ENCODE data around the gene ADAMTS4. TPM values are rescaled to one million over a fixed set of nuclear protein-coding genes. Genes with fewer than 3 reads are reported as not detected.

ADAMTS4 gene
- total and polyA plus RNA-seq, 5 experiments from 2014 or later = 0.07 to 7.0 (median 0.34) TPM

Small RNA genes lying within 50 kb of the gene (microRNA-seq; reads per million reads assigned to microRNA genes)
- gene MIR5187 (ENCODE audit: borderline microRNAs expressed) = not detected

Other genes starting within 250 kb of the ADAMTS4 start
- not detected for gene ITLN2, start 244.2 kb downstream of the ADAMTS4 start, total RNA-seq
- not detected for gene ITLN2, start 244.2 kb downstream of the ADAMTS4 start, polyA plus RNA-seq
- gene F11R, start 177.9 kb downstream of the ADAMTS4 start, total RNA-seq = 10 to 100 TPM; 16.3 to 16.4 TPM
- 1 to 10 TPM; 6.7 to 9.0 (median 8.1) TPM for gene F11R, start 177.9 kb downstream of the ADAMTS4 start, polyA plus RNA-seq
- gene TSTD1, start 160.1 kb downstream of the ADAMTS4 start, total RNA-seq = 100 to 1,000 TPM; 100 to 108 TPM
- 100 to 1,000 TPM; 342 to 508 (median 412) TPM for gene TSTD1, start 160.1 kb downstream of the ADAMTS4 start, polyA plus RNA-seq
- 100 to 1,000 TPM; 107 to 118 TPM for gene USF1, start 153.1 kb downstream of the ADAMTS4 start, total RNA-seq
- gene USF1, start 153.1 kb downstream of the ADAMTS4 start, polyA plus RNA-seq = 10 to 100 TPM in 1 of 3 donors, 1 to 10 TPM in 2; 4.3 to 11.1 (median 7.4) TPM
- 100 to 1,000 TPM; 220 to 233 TPM for gene ARHGAP30, start 129.2 kb downstream of the ADAMTS4 start, total RNA-seq
- 100 to 1,000 TPM; 110 to 207 (median 136) TPM for gene ARHGAP30, start 129.2 kb downstream of the ADAMTS4 start, polyA plus RNA-seq
- gene NECTIN4, start 109.5 kb downstream of the ADAMTS4 start, total RNA-seq = not detected
- not detected for gene NECTIN4, start 109.5 kb downstream of the ADAMTS4 start, polyA plus RNA-seq
- under 1 TPM; 0.60 to 0.96 TPM for gene KLHDC9, start 100.7 kb downstream of the ADAMTS4 start, total RNA-seq
- 1 to 10 TPM in 1 of 3 donors, under 1 TPM in 2; 0.30 to 1.5 (median 0.62) TPM for gene KLHDC9, start 100.7 kb downstream of the ADAMTS4 start, polyA plus RNA-seq
- 10 to 100 TPM; 37.9 to 41.4 TPM for gene PFDN2, start 81.0 kb downstream of the ADAMTS4 start, total RNA-seq
- 10 to 100 TPM; 74.6 to 91.3 (median 86.0) TPM for gene PFDN2, start 81.0 kb downstream of the ADAMTS4 start, polyA plus RNA-seq
- 10 to 100 TPM; 43.5 to 46.4 TPM for gene NIT1, start 80.9 kb downstream of the ADAMTS4 start, total RNA-seq
- gene NIT1, start 80.9 kb downstream of the ADAMTS4 start, polyA plus RNA-seq = 10 to 100 TPM; 16.8 to 25.0 (median 18.3) TPM
- 10 to 100 TPM; 35.3 to 38.6 TPM for gene DEDD, start 66.4 kb downstream of the ADAMTS4 start, total RNA-seq
- 10 to 100 TPM; 29.0 to 35.4 (median 29.3) TPM for gene DEDD, start 66.4 kb downstream of the ADAMTS4 start, polyA plus RNA-seq
- 100 to 1,000 TPM; 116 to 118 TPM for gene UFC1, start 45.1 kb downstream of the ADAMTS4 start, total RNA-seq
- 100 to 1,000 TPM; 148 to 158 (median 155) TPM for gene UFC1, start 45.1 kb downstream of the ADAMTS4 start, polyA plus RNA-seq
- gene USP21, start 39.6 kb downstream of the ADAMTS4 start, total RNA-seq = 10 to 100 TPM; 59.2 to 63.8 TPM
- gene USP21, start 39.6 kb downstream of the ADAMTS4 start, polyA plus RNA-seq = 10 to 100 TPM; 13.8 to 31.4 (median 14.6) TPM
- 10 to 100 TPM; 76.2 to 82.1 TPM for gene PPOX, start 32.6 kb downstream of the ADAMTS4 start, total RNA-seq
- 10 to 100 TPM; 12.0 to 17.8 (median 15.7) TPM for gene PPOX, start 32.6 kb downstream of the ADAMTS4 start, polyA plus RNA-seq
- 10 to 100 TPM; 81.0 to 97.4 TPM for gene B4GALT3, start 21.5 kb downstream of the ADAMTS4 start, total RNA-seq
- 10 to 100 TPM; 35.4 to 49.9 (median 37.6) TPM for gene B4GALT3, start 21.5 kb downstream of the ADAMTS4 start, polyA plus RNA-seq
- gene NDUFS2, start 3.3 kb upstream of the ADAMTS4 start, total RNA-seq = 100 to 1,000 TPM; 126 to 127 TPM
- 100 to 1,000 TPM in 1 of 3 donors, 10 to 100 TPM in 2; 78.6 to 106 (median 95.4) TPM for gene NDUFS2, start 3.3 kb upstream of the ADAMTS4 start, polyA plus RNA-seq
- 10 to 100 TPM; 27.7 to 31.8 TPM for gene FCER1G, start 16.2 kb upstream of the ADAMTS4 start, total RNA-seq
- gene FCER1G, start 16.2 kb upstream of the ADAMTS4 start, polyA plus RNA-seq = 100 to 1,000 TPM in 1 of 3 donors, 10 to 100 TPM in 2; 67.1 to 107 (median 84.4) TPM
- gene APOA2, start 24.6 kb upstream of the ADAMTS4 start, total RNA-seq = not detected
- not detected for gene APOA2, start 24.6 kb upstream of the ADAMTS4 start, polyA plus RNA-seq
- gene TOMM40L, start 27.0 kb upstream of the ADAMTS4 start, total RNA-seq = 10 to 100 TPM in 1 of 2 experiments, 1 to 10 TPM in 1; 9.6 to 11.3 TPM
- 1 to 10 TPM; 4.9 to 8.1 (median 8.0) TPM for gene TOMM40L, start 27.0 kb upstream of the ADAMTS4 start, polyA plus RNA-seq
- gene NR1I3, start 39.1 kb upstream of the ADAMTS4 start, total RNA-seq = not detected
- gene NR1I3, start 39.1 kb upstream of the ADAMTS4 start, polyA plus RNA-seq = under 1 TPM in 1 of 3 donors, not detected in 2; 0.19 TPM
- gene PCP4L1, start 59.7 kb upstream of the ADAMTS4 start, total RNA-seq = not detected
- not detected for gene PCP4L1, start 59.7 kb upstream of the ADAMTS4 start, polyA plus RNA-seq
- 10 to 100 TPM; 11.9 to 12.2 TPM for gene MPZ, start 110.9 kb upstream of the ADAMTS4 start, total RNA-seq
- gene MPZ, start 110.9 kb upstream of the ADAMTS4 start, polyA plus RNA-seq = not detected
- 100 to 1,000 TPM; 113 to 127 TPM for gene SDHC, start 115.3 kb upstream of the ADAMTS4 start, total RNA-seq
- gene SDHC, start 115.3 kb upstream of the ADAMTS4 start, polyA plus RNA-seq = 100 to 1,000 TPM; 212 to 297 (median 217) TPM
- gene CFAP126, start 168.8 kb upstream of the ADAMTS4 start, total RNA-seq = not detected
- gene CFAP126, start 168.8 kb upstream of the ADAMTS4 start, polyA plus RNA-seq = not detected

Measured in naive thymus-derived CD8-positive, alpha-beta T cell (primary cell).